Fibroblast of lung (primary cell): Measurements from ENCODE around the gene TEX35. TPM values are rescaled to one million over a fixed set of nuclear protein-coding genes. Genes with fewer than 3 reads are reported as not detected.
A peak's percentile ranks its signal among the peaks of the same experiment; 100 is the strongest.

Source experiments
- DNase-seq, 2 donors: peaks; one replicate each; pipeline versions ENCODE4 v3.0.0 to v3.0.0-alpha.2; 2010; ENCODE audit warnings: low read depth in 2 of 2
- H2AFZ ChIP-seq: 2 replicates; pipeline ENCODE4 v1.5.1; 2012; ENCODE audit warnings: low read length, control low read depth, inconsistent platforms
- H3K27ac ChIP-seq: 2 replicates; pipeline ENCODE4 v1.5.1; 2011; ENCODE audit warnings: low read length, control low read depth; ENCODE audit not compliant: insufficient read depth
- H3K27me3 ChIP-seq: 2 replicates; pipeline ENCODE4 v1.5.1; 2011; ENCODE audit warnings: mild to moderate bottlenecking, low read length; ENCODE audit not compliant: control insufficient read depth, insufficient read depth
- H3K36me3 ChIP-seq: 2 replicates; pipeline ENCODE4 v1.5.1; 2011; ENCODE audit warnings: low read length; ENCODE audit not compliant: control insufficient read depth, insufficient read depth
- H3K4me1 ChIP-seq: 2 replicates; pipeline ENCODE4 v1.5.1; 2011; ENCODE audit warnings: low read length; ENCODE audit not compliant: control insufficient read depth, insufficient read depth; ENCODE audit errors: extremely low read depth
- H3K4me2 ChIP-seq: 2 replicates; pipeline ENCODE4 v1.5.1; 2011; ENCODE audit warnings: low read length, control low read depth; ENCODE audit not compliant: insufficient read depth; ENCODE audit errors: extremely low read depth
- H3K4me3 ChIP-seq, 4 experiments: fragments of 200-600 bp in 1 of 4; sonication (generic) in 1 of 4; replicated peaks in 1 of 4; 2 replicates each; pipeline ENCODE4 v1.5.1; 2011 to 2016; ENCODE audit warnings: low read length in 4 of 4, low read depth in 3 of 4, mild to moderate bottlenecking in 3 of 4, control low read depth in 2 of 4, inconsistent platforms in 1 of 4, mixed read lengths in 1 of 4; ENCODE audit not compliant: insufficient read depth in 1 of 4; ENCODE audit errors: control extremely low read depth in 1 of 4
- H3K79me2 ChIP-seq: 2 replicates; pipeline ENCODE4 v1.5.1; 2012; ENCODE audit warnings: mild to moderate bottlenecking, low read length, inconsistent platforms; ENCODE audit not compliant: control insufficient read depth, insufficient read depth
- H3K9ac ChIP-seq: 2 replicates; pipeline ENCODE4 v1.5.1; 2011; ENCODE audit warnings: mild to moderate bottlenecking, low read length, control low read depth; ENCODE audit not compliant: insufficient read depth
- H3K9me3 ChIP-seq: 2 replicates; pipeline ENCODE4 v1.5.1; 2012; ENCODE audit warnings: low read depth, low read length; ENCODE audit not compliant: control insufficient read depth, insufficient read depth
- H4K20me1 ChIP-seq: 2 replicates; pipeline ENCODE4 v1.5.1; 2011; ENCODE audit warnings: low read length; ENCODE audit not compliant: control insufficient read depth, insufficient read depth; ENCODE audit errors: extremely low read depth
- EZH2 ChIP-seq: IDR thresholded peaks from 2 replicates; pipeline ENCODE4 v1.5.1; 2012; ENCODE audit warnings: low read length, control low read depth, mild to moderate bottlenecking; ENCODE audit errors: missing control alignments
- polyA plus RNA-seq, 2 donors: library from polyadenylated mRNA; depleted of rRNA in 1 of 2; stranded (reverse) in 1 of 2; unstranded in 1 of 2; fragments of >200 nt; gene quantifications; 2 replicates each; pipeline ENCODE4 v1.2.1, GENCODE V29; 2011 to 2012; ENCODE audit warnings: missing spikeins in 1 of 2
- total RNA-seq: library from RNA; depleted of rRNA; stranded (reverse); fragments of >200 nt; gene quantifications from 2 replicates; pipeline ENCODE4 v1.2.1, GENCODE V29; 2014
- TF ChIP-seq, protein P1 (sequence below), 2 donors: IDR thresholded peaks in 1 of 2; conservative IDR thresholded peaks in 1 of 2; 1 replicate in 1 of 2; 2 replicates in 1 of 2; pipeline ENCODE4 v1.5.1; 2011 to 2012; ENCODE audit warnings: low read length in 2 of 2, control low read depth in 1 of 2, inconsistent platforms in 1 of 2, low read depth in 1 of 2, mild to moderate bottlenecking in 1 of 2

The TEX35 gene
- total and polyA plus RNA-seq, 2 donors (not counting 1 experiment from before 2014, with no cell fraction given): 0.24 TPM; not detected in 1

GRCh38 chr1:178486100-178487069 lies 26.5 kb upstream of the TEX35 start:
- Histone ChIP-seq H4K20me1 (no peaks in the 10 kb centered on the region), H3K79me2 (no peaks in the 10 kb centered on the region), H2AFZ (no peak overlapping the region), H3K4me2 (no peak overlapping the region), H3K9me3 (no peaks in the 10 kb centered on the region), H3K27ac (no peak overlapping the region), H3K4me1 (peaks cover 5% of the 10 kb centered on the region), H3K4me3 (peak overlapping the region in 1 of 4 experiments; percentile 4), H3K27me3 (no peaks in the 10 kb centered on the region), H3K36me3 (no peaks in the 10 kb centered on the region), H3K9ac (no peak overlapping the region)
- DNase-seq: peak in 1 of 2 donors; percentile 9
- TF ChIP-seq EZH2: no peak
- TF ChIP-seq, protein P1, sequence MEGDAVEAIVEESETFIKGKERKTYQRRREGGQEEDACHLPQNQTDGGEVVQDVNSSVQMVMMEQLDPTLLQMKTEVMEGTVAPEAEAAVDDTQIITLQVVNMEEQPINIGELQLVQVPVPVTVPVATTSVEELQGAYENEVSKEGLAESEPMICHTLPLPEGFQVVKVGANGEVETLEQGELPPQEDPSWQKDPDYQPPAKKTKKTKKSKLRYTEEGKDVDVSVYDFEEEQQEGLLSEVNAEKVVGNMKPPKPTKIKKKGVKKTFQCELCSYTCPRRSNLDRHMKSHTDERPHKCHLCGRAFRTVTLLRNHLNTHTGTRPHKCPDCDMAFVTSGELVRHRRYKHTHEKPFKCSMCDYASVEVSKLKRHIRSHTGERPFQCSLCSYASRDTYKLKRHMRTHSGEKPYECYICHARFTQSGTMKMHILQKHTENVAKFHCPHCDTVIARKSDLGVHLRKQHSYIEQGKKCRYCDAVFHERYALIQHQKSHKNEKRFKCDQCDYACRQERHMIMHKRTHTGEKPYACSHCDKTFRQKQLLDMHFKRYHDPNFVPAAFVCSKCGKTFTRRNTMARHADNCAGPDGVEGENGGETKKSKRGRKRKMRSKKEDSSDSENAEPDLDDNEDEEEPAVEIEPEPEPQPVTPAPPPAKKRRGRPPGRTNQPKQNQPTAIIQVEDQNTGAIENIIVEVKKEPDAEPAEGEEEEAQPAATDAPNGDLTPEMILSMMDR (conservative IDR thresholded peaks at IDR 0.05 in 1 of 2, IDR thresholded peaks at IDR 0.05 in 1 of 2; ENCODE audit: low read depth in 1 of 2, low read length in 2 of 2): no peak

GRCh38 chr1:178487070-178487615 lies 25.8 kb upstream of the TEX35 start:
- H3K27ac ChIP-seq: no peak overlapping the region
- H3K4me1 ChIP-seq: peaks cover 5% of the 10 kb centered on the region
- no peaks in the 10 kb centered on the region for H3K9me3 ChIP-seq
- H3K4me3 ChIP-seq: peak overlapping the region in 1 of 4 experiments; percentile 4
- H3K79me2 ChIP-seq: no peaks in the 10 kb centered on the region
- H4K20me1 ChIP-seq: no peaks in the 10 kb centered on the region
- no peak overlapping the region for H3K4me2 ChIP-seq
- TF ChIP-seq, protein P1 (conservative IDR thresholded peaks at IDR 0.05 in 1 of 2, IDR thresholded peaks at IDR 0.05 in 1 of 2; ENCODE audit: low read depth in 1 of 2, low read length in 2 of 2): no peak
- no peak for TF ChIP-seq EZH2
- no peaks in the 10 kb centered on the region for H3K36me3 ChIP-seq
- H3K27me3 ChIP-seq: no peaks in the 10 kb centered on the region
- DNase-seq: no peak
- no peak overlapping the region for H2AFZ ChIP-seq
- no peak overlapping the region for H3K9ac ChIP-seq

DNA sequence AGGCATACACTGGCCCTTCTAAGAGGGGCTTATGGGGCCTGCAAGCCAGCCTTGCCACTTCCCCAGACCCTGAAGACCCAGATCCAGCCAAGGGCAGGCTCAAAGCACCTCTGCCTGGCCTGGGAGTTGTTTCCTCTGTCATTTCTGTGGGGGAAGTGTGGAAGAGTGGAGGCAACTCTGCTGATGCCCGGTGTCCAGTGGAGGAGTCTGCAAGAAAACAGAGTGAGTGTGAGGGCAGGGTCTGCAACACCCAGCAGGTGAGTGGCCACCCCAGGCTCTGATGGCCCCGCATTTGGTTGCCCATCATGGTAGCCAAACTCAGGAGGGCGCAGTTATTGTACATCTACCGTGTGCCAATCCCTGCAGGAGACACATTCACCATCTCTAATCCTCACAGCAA lies 24.5 kb upstream of the TEX35 start:
- no peaks in the 10 kb centered on the region for H3K9me3 ChIP-seq
- H3K36me3 ChIP-seq: no peaks in the 10 kb centered on the region
- DNase-seq: no peak
- peaks cover 5% of the 10 kb centered on the region for H3K4me1 ChIP-seq
- H2AFZ ChIP-seq: no peak overlapping the region
- no peak overlapping the region for H3K27ac ChIP-seq
- TF ChIP-seq, protein P1 (conservative IDR thresholded peaks at IDR 0.05 in 1 of 2, IDR thresholded peaks at IDR 0.05 in 1 of 2; ENCODE audit: low read depth in 1 of 2, low read length in 2 of 2): no peak
- no peak for TF ChIP-seq EZH2
- no peaks in the 10 kb centered on the region for H3K27me3 ChIP-seq
- no peaks in the 10 kb centered on the region for H4K20me1 ChIP-seq
- H3K79me2 ChIP-seq: no peaks in the 10 kb centered on the region
- H3K9ac ChIP-seq: no peak overlapping the region
- H3K4me3 ChIP-seq: no peak overlapping the region
- no peak overlapping the region for H3K4me2 ChIP-seq
